ENCODE results near the gene ZNF592.

The ZNF592 gene

DNA sequence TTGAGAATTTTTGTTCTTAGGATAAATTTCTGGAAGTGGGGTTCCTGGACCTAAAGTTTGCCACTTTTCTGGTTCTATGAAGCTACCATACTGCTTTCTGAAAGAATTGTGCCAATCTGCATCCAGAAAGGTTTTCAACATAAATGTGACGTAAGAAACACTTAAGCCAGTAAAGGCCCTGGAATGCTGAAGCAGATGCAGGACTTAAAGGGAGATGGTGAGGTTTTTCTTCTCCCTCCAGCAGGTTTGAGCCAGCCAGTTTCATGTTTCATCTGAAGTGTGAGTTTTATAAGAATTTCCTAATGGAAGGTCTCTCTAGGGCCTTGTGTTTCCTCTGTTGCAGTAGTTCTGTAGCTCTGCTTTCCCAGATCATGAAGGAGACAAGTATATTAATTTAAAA lies 33.1 kb downstream of the ZNF592 start:
- no peak for DNase-seq (ENCODE audit: low read depth)

DNA sequence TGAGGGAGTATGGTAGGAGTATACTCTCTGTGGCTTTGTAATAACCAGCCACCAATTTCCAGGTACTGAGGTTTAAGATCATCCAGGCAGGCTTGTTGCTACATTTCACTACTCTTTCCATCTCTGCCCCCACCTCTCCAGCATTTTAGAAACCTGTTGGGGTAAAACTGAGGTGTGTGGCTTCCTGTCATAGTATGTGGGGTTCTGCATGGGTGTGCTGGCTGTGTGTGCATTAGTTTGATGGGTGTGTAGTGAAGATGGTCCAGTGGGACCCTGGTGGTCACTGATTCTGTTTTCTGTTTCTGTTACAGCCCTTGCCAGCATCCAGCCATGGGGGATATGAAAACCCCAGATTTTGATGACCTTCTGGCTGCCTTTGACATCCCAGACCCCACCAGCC lies 34.0 kb downstream of the ZNF592 start:
- no peak for DNase-seq (ENCODE audit: low read depth)

DNA sequence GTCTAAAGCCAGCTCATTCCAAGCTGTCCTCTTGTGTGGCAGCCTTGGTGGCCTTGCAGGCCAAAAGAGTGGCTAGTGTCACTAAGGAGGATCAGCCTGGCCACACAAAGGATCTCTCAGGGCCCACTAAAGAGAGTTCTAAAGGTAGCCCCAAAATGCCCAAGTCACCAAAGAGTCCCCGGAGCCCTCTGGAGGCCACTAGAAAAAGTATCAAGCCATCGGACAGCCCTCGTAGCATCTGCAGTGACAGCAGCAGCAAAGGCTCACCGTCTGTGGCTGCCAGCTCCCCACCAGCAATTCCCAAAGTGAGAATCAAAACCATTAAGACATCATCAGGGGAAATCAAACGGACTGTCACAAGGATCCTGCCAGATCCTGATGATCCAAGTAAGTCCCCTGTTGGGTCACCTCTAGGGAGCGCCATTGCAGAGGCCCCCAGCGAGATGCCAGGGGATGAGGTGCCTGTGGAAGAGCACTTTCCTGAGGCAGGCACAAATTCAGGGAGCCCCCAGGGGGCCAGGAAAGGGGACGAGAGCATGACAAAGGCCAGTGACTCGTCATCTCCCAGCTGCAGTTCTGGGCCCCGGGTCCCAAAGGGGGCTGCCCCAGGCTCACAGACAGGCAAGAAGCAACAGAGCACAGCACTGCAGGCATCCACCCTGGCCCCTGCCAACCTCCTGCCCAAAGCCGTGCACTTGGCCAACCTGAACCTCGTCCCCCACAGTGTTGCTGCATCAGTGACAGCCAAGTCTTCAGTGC lies 35.3 kb downstream of the ZNF592 start:
- no peak for DNase-seq (ENCODE audit: low read depth)

DNA sequence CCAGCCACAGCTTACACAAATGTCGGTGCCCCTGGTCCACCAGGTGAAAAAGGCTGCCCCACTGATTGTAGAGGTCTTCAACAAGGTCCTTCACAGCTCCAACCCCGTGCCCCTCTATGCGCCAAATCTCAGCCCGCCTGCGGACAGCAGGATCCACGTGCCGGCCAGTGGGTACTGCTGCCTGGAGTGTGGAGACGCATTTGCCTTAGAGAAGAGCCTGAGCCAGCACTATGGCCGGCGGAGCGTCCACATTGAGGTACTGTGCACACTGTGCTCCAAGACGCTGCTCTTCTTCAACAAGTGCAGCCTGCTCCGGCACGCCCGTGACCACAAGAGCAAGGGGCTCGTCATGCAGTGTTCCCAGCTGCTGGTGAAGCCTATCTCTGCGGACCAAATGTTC lies 35.9 kb downstream of the ZNF592 start:
- no peak for DNase-seq (ENCODE audit: low read depth)

DNA sequence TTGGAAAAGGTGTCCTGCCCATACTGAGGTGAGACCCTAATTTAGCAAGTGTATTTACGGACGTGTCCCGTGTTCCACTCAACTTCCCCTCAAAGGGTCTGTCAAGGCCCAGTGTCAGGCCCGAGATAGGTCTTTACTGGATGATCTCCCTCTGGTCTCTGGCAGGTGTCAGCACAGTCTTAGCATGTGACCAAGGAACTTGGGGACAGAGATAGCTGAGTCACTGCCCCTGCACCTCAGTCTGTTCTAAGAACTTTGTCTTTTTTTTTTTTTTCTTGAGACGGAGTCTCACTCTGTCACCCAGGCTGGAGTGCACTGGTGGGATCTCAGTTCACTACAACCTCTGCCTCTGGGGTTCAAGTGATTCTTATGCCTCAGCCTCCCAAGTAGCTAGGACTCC lies 36.7 kb downstream of the ZNF592 start:
- DNase-seq (ENCODE audit: low read depth), result no peak

DNA sequence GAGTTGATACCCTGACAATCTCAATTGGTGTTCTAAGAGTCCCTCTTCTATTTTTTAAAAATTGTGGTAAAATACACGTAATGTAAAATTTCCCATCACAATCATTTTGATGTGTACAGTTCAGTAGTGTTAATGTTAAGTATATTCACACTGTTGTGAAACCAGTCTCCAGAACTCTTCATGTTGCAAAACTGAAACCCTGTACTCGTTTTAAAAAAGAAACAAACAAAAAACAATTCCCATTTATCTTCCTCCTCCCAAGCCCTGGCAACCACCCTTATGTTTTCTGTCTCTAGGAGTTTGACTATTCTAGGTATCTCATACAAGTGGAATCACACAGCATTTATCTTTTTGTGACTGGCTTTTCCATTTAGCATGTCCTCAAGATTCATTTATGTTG lies 40.1 kb downstream of the ZNF592 start:
- no peak for DNase-seq (ENCODE audit: low read depth)

DNA sequence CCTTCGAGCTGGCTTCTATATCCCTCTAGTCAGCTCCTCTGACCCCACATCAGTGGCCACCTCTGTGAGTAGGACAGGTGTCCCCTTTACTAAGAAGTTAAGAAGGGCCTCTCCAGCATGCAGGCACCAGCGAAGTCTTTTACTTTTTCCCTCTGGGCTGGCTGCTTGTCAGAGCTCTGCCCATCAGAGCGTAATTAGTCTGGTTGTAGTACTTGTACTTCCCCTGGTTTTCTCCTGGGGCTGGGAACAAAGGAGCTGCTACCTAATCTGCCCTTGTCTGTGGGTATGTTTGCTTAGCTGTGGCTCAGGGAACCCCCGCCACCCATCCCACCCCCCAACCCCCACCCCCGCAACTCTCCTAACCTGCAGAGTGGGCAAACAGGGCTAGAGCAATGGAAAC lies 41.4 kb downstream of the ZNF592 start:
- DNase-seq (ENCODE audit: low read depth), result no peak

DNA sequence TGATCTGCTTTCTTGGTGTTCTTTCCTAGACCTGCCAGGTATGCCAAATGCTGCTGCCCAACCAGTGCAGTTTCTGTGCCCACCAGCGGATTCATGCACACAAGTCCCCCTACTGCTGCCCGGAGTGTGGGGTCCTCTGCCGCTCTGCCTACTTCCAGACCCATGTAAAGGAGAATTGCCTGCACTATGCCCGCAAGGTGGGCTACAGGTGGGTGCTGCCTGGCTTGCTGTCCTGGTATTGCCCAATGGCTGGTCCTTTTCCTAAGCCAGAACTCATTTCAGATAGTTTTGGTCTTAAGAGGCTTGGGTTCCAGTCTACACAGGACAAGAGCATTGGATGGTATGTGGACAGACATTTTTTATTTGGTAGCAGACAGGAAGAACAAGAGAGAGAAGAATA lies 42.3 kb downstream of the ZNF592 start:
- DNase-seq (ENCODE audit: low read depth), result no peak

DNA sequence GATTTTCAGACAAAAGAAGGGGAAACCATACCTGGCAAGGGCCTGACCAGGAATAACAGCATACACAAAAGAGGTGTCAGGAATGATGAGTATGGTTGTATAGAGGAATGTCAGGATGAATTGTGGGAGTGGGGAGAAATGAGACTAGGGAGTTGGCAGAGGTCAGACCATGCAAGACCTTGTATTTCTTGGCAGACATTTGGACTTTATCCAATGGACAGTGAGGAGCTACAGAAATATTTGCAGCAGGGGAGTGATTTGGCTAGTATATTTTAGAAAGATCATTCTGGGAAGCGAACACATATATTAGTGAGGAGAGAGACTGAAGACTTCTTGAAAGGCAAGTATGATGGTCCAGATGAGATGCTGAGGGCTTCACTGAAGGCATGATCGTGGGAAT lies 43.4 kb downstream of the ZNF592 start:
- DNase-seq (ENCODE audit: low read depth), result no peak

DNA sequence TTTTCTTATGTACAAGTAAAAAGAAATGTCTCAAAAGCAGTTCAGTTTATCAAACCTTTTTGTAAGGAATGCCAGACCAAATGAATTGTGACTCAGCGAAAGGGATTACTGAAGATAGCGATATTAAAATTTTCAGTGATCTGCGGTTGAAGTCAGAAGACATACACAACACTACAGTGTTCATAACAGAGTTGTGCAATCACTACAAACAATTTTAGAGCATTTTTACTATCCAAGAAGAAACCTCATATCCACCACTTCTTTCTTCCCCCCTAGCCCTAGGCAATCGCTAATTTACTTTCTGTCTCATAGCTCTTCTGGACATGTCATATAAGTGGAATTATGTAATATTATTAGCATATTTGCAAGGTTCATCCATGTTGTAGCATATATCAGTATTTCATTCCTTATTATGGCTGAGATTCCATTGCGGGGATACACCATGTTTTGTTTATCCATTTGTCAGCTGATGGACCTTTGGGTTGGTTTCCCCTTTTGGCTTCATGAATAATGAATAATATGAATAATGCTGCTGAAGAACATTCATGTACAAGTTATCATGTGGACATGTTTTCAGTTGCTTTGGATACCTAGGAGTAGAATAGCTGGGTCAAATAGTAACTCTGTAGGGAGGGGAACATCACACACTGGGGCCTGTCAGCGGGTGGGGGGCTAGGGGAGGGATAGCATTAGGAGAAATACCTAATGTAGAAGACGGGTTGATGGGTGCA lies 45.2 kb downstream of the ZNF592 start:
- no peak for DNase-seq (ENCODE audit: low read depth)

DNA sequence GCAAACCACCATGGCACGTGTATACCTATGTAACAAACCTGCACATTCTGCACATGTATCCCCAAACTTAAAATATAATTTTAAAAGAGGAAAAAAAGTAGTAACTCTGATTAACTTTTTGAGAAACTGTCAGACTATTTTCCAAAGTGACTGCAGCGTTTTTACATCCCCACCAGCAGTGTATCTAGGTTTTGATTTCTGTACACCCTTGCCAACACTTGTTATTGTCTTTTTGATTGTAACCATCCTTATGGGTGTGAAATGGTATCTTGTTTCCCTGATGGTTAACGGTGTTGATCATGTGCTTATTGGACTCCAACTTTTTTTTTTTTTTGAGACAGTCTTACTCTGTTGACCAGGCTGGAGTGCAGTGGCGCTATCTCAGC lies 45.8 kb downstream of the ZNF592 start:
- no peak for DNase-seq (ENCODE audit: low read depth)

DNA sequence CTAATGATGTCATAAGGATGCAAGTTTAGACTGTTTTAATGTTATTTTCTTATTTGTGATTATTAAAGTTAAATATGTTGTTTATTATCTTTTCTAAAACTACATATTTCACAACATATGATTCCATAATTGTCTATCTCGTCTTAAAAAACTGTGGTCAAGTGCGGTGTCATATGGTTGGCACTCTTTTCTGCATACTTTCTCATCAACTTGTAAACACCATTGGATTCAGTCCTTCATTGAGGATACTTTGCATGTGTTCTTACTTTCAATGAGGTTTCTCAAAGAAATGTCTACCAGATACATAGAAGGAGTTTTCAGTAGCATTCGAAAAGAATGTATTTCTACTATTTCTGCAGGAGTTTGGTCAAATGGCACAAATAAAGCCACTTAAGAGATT lies 46.8 kb downstream of the ZNF592 start:
- no peak for DNase-seq (ENCODE audit: low read depth)

DNA sequence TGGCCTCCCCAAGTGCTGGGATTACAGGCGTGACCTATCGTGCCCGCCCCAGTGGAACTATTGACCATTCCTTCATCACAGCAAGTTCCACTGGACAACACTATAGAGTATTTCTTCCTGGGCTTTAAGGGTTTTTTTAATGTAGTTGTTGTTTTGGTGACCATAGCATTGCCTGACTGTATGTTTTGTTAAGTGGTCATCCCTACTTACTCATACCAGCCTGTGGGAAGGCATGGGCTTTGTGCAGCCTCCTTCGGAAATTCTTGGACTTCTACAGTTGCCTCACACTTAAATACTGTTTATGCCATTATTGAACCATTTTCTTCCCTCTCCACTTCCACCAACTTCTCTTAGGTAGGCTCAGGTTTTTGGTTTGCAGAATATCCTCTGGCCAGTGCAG lies 48.8 kb downstream of the ZNF592 start:
- DNase-seq (ENCODE audit: low read depth), result no peak

DNA sequence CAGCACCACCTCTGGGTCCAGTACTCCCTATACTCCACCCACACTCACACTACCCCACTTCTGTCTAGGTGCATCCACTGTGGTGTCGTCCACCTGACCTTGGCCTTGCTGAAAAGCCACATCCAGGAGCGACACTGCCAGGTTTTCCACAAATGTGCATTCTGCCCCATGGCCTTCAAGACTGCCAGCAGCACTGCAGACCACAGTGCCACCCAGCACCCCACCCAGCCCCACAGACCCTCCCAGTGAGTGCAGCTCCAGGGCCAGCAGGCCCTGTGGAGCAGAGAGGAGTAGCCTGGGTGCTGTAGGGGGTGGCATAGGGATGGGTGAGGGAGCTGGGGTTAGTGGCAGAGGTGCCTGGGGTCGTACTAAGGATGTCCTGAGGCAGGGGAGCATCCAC lies 49.4 kb downstream of the ZNF592 start:
- DNase-seq (ENCODE audit: low read depth), result no peak

DNA sequence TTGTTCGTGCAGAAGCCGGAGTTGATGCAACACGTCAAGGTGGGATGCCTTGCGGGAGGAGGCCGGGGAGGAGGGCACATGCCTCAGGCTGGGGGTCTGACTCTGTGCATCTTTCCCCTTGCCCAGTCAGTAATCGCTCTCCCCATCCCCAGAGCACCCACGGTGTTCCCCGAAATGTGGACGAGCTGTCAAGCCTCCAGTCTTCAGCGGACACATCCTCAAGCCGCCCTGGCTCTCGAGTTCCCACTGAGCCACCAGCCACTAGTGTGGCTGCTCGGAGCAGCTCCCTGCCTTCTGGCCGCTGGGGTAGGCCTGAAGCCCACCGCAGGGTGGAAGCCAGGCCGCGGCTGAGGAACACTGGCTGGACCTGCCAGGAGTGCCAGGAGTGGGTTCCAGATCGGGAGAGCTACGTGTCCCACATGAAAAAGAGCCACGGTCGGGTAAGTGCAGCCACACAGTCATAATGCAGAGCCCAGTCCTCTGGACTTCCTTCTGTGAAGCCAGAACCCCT lies 50.1 kb downstream of the ZNF592 start:
- DNase-seq (ENCODE audit: low read depth), result no peak

DNA sequence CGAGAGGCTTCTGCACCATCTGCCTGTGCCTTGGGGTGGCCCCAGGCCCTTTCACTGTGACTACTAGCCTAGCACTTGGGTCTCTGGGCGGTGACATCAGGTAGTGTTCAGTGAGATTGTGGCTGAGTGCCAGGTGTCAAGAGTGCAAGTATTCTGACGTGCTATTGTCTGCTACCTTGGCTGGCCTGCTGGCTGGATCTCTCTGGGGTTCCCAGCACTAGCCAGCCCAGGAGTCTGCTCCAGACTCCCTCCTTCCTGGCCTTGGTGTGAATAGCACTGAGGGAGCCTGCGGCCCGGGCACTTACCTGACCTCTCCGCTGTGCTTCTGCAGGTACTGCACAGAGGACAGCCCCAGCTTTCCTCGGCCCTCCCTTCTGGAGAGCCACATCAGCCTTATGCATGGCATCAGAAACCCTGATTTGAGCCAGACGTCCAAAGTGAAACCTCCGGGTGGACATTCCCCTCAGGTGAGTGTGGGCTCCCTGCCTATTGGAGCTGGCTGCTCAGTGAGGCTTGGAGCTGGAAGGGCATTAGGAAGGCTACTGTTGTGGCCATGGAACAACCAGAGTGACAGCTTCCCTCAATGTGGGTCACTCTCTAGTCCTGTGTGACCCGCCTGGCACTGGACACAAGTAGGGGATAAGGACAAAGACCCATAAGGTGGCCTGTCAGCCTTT lies 51.3 kb downstream of the ZNF592 start:
- no peak for DNase-seq (ENCODE audit: low read depth)

DNA sequence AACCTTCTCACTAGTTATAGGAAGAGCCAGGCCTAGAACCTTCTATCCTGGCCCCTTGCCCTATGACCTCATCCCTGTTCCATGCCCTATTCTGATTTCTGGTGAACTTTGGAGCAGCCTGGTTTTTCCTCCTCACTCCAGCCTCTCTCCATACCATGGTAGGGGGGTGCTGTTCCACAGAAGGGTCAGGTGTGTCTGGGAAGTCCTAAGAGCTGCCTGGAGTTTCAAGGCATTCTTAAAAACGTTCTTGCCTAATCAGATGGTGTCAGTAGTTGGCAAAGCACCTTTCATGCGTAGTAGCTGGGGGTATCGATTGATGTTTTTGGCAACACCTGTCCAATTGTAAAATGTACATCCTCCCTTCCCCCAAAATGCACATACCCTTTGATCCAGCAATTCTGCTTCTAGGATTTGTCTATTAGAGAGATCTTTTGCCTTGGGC lies 52.0 kb downstream of the ZNF592 start:
- DNase-seq (ENCODE audit: low read depth), result no peak

DNA sequence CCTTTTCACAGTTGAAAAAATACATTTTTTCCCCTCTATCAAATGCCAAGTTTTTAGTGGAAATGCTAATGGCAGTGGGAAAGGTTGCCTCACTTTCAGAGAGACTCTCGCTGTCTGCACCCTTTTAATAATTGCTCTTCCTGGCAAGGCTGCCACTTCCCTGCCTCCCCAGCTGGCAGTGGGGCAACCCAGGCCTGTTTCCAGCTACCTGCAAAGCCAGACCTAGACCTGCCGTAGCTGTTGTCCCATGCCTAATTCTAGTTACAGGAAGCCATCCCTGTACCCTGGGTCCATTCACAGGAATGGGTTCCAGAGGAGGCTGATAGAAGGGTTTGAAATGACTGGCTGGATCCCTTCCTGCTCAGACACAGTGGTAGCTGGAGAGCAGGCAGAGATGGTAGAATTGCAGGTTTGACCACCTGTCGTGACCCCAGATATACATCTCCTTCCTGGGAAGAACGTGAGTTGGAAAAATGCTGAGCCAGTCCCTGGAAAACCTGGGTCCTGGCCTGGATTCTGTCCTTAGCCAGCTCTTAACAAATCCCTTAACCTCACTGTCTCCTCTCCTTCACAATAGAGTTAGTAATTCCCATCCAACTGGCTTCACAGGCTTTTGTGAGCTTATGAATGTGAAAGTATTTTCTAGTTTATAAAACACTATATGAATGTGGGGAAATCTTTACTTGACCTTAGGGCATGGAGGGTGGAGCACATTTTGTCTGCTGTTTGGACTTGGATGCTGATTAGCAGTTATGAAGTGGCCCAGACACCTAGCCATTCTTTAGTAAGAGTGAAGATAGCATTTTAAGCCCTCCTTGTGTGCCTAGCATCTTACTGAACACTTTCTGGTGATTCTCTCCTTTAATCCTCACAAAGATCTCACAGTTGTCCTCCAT lies 55.9 kb downstream of the ZNF592 start:
- DNase-seq (ENCODE audit: low read depth), result no peak

DNA sequence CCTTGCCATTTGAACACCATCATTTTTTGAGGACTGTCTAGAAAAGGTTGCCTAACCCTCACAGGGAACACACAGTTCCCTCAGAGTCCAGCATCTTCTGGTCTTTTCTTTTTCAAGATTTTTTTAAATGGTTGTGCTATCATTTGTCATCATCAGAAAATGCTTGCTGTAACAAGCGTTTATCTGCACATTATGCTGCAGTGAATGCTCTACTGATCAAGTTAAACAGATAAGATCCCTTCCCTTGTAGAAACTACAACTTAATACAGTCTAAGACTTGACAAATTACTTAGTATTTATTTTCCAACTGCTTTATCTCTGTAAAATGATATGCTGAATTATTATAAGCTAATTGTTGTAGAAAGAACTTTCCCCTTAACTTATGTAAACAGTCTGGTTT lies 56.8 kb downstream of the ZNF592 start:
- no peak for DNase-seq (ENCODE audit: low read depth)

DNA sequence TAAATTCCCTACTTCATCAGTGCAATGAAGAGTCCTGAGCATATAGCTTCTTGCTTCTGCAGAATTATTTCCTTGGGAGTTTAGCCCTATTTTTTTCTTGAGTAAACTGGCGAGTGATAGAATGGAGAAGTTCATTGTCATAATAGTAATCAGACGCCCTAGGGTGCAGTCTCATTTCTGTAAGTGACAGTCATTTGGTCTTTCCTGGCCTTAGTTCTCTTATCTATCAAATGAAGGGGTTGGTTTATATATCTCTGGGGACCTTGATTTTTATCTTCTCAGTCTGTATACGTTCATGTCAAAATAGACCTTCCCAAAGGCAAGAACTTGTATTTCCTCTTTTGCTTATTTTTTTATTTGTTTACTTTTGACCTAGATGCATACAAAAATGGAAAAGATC lies 58.8 kb downstream of the ZNF592 start:
- no peak for DNase-seq (ENCODE audit: low read depth)

DNA sequence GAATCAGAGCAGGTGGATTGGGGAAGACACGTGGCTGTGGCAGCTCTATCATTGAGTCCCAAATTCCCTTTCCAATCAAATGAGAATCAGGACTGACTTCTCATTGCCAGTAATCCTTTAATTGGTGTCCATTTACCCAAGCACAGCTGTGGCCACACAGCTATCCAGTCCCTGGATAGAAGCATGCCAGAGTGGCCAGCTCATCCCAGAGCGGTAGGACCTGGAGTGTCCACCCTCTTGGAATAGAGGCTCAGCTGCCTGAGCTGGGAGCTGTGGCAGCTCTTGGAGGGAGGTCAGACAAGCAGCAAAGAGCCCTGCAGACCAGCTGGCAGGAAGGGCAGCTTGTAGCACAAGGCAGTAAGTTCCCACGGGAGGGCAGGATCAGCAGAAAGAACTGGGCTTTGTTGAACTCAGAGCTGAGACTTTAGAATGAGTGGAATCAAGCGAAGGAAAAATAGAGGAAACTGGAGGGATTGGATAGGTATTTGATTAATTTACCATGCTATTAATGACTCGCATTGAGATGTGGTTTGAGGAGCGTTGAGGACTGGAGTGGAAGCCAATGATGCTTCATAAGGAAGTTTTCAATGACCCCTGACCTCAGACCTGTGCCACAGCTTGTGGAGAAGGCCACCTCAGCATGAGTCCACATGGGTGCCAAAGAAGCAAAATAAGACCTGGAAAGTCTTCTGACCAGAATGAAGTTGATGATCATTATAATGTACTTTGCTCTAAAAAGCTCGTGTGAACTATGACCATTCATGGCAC lies 61.9 kb downstream of the ZNF592 start:
- no peak for DNase-seq (ENCODE audit: low read depth)

All from stimulated activated CD8-positive, alpha-beta memory T cell treated with anti-CD3 and anti-CD28 coated beads, Interleukin-15, amount 100 ng/mL, for 1 hour (primary cell).